Vagina (tissue), 2 donors: ENCODE results near the gene TOX2. TPM values are rescaled to one million over a fixed set of nuclear protein-coding genes. Genes with fewer than 3 reads are reported as not detected.

Experiments
- DNase-seq, 2 donors: peaks; one replicate each; pipeline ENCODE4 v3.0.0-alpha.2; 2017; ENCODE audit errors: extremely low spot score in 2 of 2
- H3K27ac ChIP-seq: fragments of 200-600 bp; sonication (generic); one replicate; pipeline ENCODE4 v1.5.1; 2019
- H3K27me3 ChIP-seq: fragments of 200-600 bp; sonication (generic); one replicate; pipeline ENCODE4 v1.5.1; 2019
- H3K36me3 ChIP-seq, 2 donors: fragments of 200-600 bp; sonication (generic); one replicate each; pipeline ENCODE4 v1.5.1; 2017 to 2019
- H3K4me1 ChIP-seq: fragments of 200-600 bp; sonication (generic); one replicate; pipeline ENCODE4 v1.5.1; 2019
- H3K4me3 ChIP-seq, 2 donors: fragments of 200-600 bp; sonication (generic); 1 replicate in 1 of 2; 2 replicates in 1 of 2; pipeline ENCODE4 v1.5.1; 2016 to 2019
- H3K9me3 ChIP-seq: fragments of 200-600 bp; sonication (generic); one replicate; pipeline ENCODE4 v1.5.1; 2019
- POLR2A ChIP-seq, 2 donors: fragments of 450-650 bp; IDR thresholded peaks; one replicate each; pipeline ENCODE4 v1.6.1; 2017; ENCODE audit warnings: antibody characterized with exemption in 2 of 2, mild to moderate bottlenecking in 2 of 2, moderate library complexity in 2 of 2
- POLR2AphosphoS5 ChIP-seq, 2 donors: sonication (generic); formaldehyde crosslinking; IDR thresholded peaks; one replicate each; pipeline ENCODE4 v1.9.0; 2017; ENCODE audit warnings: antibody characterized with exemption in 2 of 2, mild to moderate bottlenecking in 2 of 2, low read depth in 1 of 2; ENCODE audit not compliant: insufficient read depth in 1 of 2
- intact Hi-C: fragments of 100-400 bp; cut with DNase I; formaldehyde crosslinking; loops from one replicate; pipeline ENCODE4 v1.15.1; 2023
- total RNA-seq: library from RNA; depleted of rRNA; stranded (reverse); fragments of >200 nt; gene quantifications from one replicate; pipeline ENCODE4 v1.2.3, GENCODE V29; 2016
- TF ChIP-seq, protein P1 (sequence below), 3 experiments: fragments of 450-650 bp in 2 of 3; fragments of 200-600 bp in 1 of 3; sonication (generic) in 1 of 3; IDR thresholded peaks; one replicate each; pipeline ENCODE4 v1.5.1; 2017 to 2019; ENCODE audit warnings: antibody characterized with exemption in 3 of 3, mild to moderate bottlenecking in 2 of 3, moderate library complexity in 2 of 3

The TOX2 gene
- total RNA-seq, 1 donor from 2014 or later, result 5.2 TPM

DNA sequence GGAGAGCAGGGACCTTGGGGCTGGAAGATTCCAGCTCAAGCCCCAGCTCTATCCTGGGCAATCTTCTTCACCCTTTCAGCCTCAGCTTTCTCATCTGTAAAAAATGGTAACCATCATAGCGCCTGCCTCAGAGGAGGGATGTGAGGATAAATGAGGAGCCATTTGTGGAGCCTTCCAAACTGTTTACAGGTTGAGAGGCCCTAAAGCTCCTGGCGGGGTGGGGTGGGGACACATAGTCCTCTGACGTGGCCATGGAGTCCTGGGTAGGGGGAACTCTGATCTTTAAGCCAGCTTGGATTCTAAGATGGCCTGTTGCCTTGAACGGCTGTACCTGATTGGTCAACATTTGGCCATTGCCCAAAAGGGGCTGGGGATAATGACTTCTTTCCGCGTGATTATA is 111.1 kb downstream of the TOX2 start:
- H3K36me3 ChIP-seq, result no peaks in the 10 kb centered on the region
- H3K4me1 ChIP-seq, result no peaks in the 10 kb centered on the region
- H3K9me3 ChIP-seq, result no peaks in the 10 kb centered on the region
- peak in 1 of 2 donors; percentile 7 for DNase-seq
- H3K27ac ChIP-seq, result no peak overlapping the region
- intact Hi-C loops, result no loop called here
- TF ChIP-seq, protein P1, sequence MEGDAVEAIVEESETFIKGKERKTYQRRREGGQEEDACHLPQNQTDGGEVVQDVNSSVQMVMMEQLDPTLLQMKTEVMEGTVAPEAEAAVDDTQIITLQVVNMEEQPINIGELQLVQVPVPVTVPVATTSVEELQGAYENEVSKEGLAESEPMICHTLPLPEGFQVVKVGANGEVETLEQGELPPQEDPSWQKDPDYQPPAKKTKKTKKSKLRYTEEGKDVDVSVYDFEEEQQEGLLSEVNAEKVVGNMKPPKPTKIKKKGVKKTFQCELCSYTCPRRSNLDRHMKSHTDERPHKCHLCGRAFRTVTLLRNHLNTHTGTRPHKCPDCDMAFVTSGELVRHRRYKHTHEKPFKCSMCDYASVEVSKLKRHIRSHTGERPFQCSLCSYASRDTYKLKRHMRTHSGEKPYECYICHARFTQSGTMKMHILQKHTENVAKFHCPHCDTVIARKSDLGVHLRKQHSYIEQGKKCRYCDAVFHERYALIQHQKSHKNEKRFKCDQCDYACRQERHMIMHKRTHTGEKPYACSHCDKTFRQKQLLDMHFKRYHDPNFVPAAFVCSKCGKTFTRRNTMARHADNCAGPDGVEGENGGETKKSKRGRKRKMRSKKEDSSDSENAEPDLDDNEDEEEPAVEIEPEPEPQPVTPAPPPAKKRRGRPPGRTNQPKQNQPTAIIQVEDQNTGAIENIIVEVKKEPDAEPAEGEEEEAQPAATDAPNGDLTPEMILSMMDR (IDR thresholded peaks at IDR 0.05), result no peak
- no peak overlapping the region for H3K4me3 ChIP-seq
- no peaks in the 10 kb centered on the region for H3K27me3 ChIP-seq

- Histone ChIP-seq H3K4me1 (no peaks in the 10 kb centered on the region), H3K9me3 (no peaks in the 10 kb centered on the region), H3K27me3 (no peaks in the 10 kb centered on the region), H3K36me3 (no peaks in the 10 kb centered on the region), H3K4me3 (no peak overlapping the region), H3K27ac (no peak overlapping the region)
- TF ChIP-seq, protein P1 (IDR thresholded peaks at IDR 0.05), result no peak
- no peak for TF ChIP-seq POLR2A (IDR thresholded peaks at IDR 0.05)
- TF ChIP-seq POLR2AphosphoS5 (IDR thresholded peaks at IDR 0.05; ENCODE audit: insufficient read depth in 1 of 2, low read depth in 1 of 2), result no peak
- intact Hi-C loops, result no loop called here
- DNase-seq, result no peak
These were observed 112.1 kb downstream of the TOX2 start for GRCh38 chr20:44026647-44027342.

GRCh38 chr20:44027343-44028002 is 112.8 kb downstream of the TOX2 start:
- Histone ChIP-seq H3K4me3 (no peak overlapping the region), H3K36me3 (no peaks in the 10 kb centered on the region), H3K4me1 (no peaks in the 10 kb centered on the region), H3K27ac (no peak overlapping the region), H3K9me3 (no peaks in the 10 kb centered on the region), H3K27me3 (no peaks in the 10 kb centered on the region)
- no peak for TF ChIP-seq POLR2A (IDR thresholded peaks at IDR 0.05)
- no peak for TF ChIP-seq POLR2AphosphoS5 (IDR thresholded peaks at IDR 0.05; ENCODE audit: insufficient read depth in 1 of 2, low read depth in 1 of 2)
- TF ChIP-seq, protein P1 (IDR thresholded peaks at IDR 0.05), result no peak
- intact Hi-C loops, result no loop called here
- peak in 1 of 2 donors; percentile 61 for DNase-seq

DNA sequence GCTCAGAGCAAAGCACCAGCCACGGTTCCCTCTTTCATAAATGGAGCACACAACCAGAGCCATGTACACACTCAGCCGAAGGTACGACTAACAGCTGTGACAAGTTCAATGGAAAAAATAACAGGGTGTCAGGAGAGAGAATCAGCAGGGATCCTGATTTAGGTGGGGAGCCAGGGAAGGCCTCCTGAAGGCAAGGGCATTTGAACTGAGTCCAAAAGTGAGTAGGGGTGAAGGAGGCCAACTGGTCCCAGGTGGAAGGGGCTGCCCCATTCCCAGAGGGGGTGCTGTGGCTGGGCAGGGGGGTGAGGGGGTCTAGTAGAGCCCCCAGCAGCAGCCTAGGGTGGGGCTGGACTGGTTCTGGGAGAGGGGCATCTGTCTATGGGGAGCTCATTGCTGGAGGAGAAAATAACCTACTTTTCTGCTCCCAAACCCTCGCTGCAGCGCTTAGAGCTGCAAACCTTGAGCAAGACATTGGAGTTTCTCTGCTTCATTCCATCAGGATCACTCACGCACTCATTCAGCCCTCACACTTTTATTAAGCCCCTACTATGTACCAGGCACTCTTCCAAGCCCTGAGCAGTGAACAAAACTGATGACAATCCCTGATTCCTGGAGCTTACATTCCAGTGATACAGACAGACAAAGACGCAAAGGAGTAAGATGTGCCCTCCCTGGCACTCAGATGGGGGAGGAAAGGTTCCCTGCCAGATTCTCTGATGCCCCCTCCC is 113.5 kb downstream of the TOX2 start:
- Histone ChIP-seq H3K4me1 (no peaks in the 10 kb centered on the region), H3K27me3 (no peaks in the 10 kb centered on the region), H3K4me3 (no peak overlapping the region), H3K9me3 (no peaks in the 10 kb centered on the region), H3K27ac (no peak overlapping the region), H3K36me3 (no peaks in the 10 kb centered on the region)
- TF ChIP-seq, protein P1 (IDR thresholded peaks at IDR 0.05), result no peak
- no peak for TF ChIP-seq POLR2AphosphoS5 (IDR thresholded peaks at IDR 0.05; ENCODE audit: insufficient read depth in 1 of 2, low read depth in 1 of 2)
- no peak for TF ChIP-seq POLR2A (IDR thresholded peaks at IDR 0.05)
- intact Hi-C loops, result no loop called here
- peak in 1 of 2 donors; percentile 72 for DNase-seq
